ENCODE data around the gene RBM4B.
"Not testable (repeated sequence)": the region's sequence is repeated elsewhere in the genome, so short reads cannot be mapped to it uniquely, and the experiment has no call there.

The RBM4B gene

GRCh38 chr11:66639814-66640340 lies 37.8 kb downstream of the RBM4B start:
- DNase-seq, result not testable (repeated sequence)

- no peak for DNase-seq
Measured at GRCh38 chr11:66639066-66639813, 38.4 kb downstream of the RBM4B start.

GRCh38 chr11:66638177-66639065 lies 39.3 kb downstream of the RBM4B start, which contains the start of gene RBM4:
Gene RBM4, plus strand, starts transcription at chr11:66638703. Its CDS starts 1,009 bp downstream, at chr11:66639712.
- peak; percentile 100 for DNase-seq

GRCh38 chr11:66637557-66638176 lies 40.0 kb downstream of the RBM4B start:
- no peak for DNase-seq

- DNase-seq, result no peak
Measured at GRCh38 chr11:66636411-66636810, 41.3 kb downstream of the RBM4B start.

- no peak for DNase-seq
Measured at GRCh38 chr11:66632952-66633351, 44.7 kb downstream of the RBM4B start.

- no peak for DNase-seq
Measured at GRCh38 chr11:66631883-66632282, 45.8 kb downstream of the RBM4B start.

- no peak for DNase-seq
Measured at GRCh38 chr11:66629356-66629755, 48.3 kb downstream of the RBM4B start.

- no peak for DNase-seq
Measured at GRCh38 chr11:66628061-66628603, 49.6 kb downstream of the RBM4B start.

GRCh38 chr11:66626926-66627325 lies 50.8 kb downstream of the RBM4B start:
- no peak for DNase-seq

GRCh38 chr11:66626382-66626781 lies 51.3 kb downstream of the RBM4B start:
- DNase-seq, result no peak

- no peak for DNase-seq
Measured at GRCh38 chr11:66625752-66626149, 51.9 kb downstream of the RBM4B start.

- no peak for DNase-seq
Measured at GRCh38 chr11:66625041-66625751, 52.5 kb downstream of the RBM4B start.

GRCh38 chr11:66624450-66624849 lies 53.2 kb downstream of the RBM4B start:
- DNase-seq, result no peak

- no peak for DNase-seq
Measured at GRCh38 chr11:66619080-66619554, 58.6 kb downstream of the RBM4B start.

- DNase-seq, result no peak
Measured at GRCh38 chr11:66617155-66617834, 60.4 kb downstream of the RBM4B start.

GRCh38 chr11:66616379-66617154 lies 61.1 kb downstream of the RBM4B start, which contains the start of gene RBM14:
Gene RBM14, plus strand, starts transcription at chr11:66616630. Its CDS starts 91 bp downstream, at chr11:66616721.
- peak; percentile 98 for DNase-seq
